Loucy (cell line): Measurements from ENCODE around the gene CAMTA1.

ENCODE experiments used
- H2AFZ ChIP-seq: fragments of 200-600 bp; sonication (generic); 2 replicates; pipeline ENCODE4 v1.6.0; 2016; ENCODE audit warnings: antibody characterized with exemption, mild to moderate bottlenecking, low read length, moderate library complexity
- H3F3A ChIP-seq: fragments of 200-600 bp; 2 replicates; pipeline ENCODE4 v1.6.0; 2016; ENCODE audit warnings: antibody characterized with exemption, low read depth, mild to moderate bottlenecking
- H3K27me3 ChIP-seq: fragments of 200-600 bp; sonication (generic); 2 replicates; pipeline ENCODE4 v1.6.1; 2014; ENCODE audit warnings: low read length, mild to moderate bottlenecking; ENCODE audit not compliant: insufficient read depth, poor library complexity, severe bottlenecking
- H3K36me3 ChIP-seq: fragments of 200-600 bp; sonication (generic); 2 replicates; pipeline ENCODE4 v1.6.1; 2016; ENCODE audit warnings: low read length; ENCODE audit not compliant: insufficient read depth
- H3K4me1 ChIP-seq: fragments of 200-600 bp; sonication (generic); 2 replicates; pipeline ENCODE4 v1.5.1; 2014; ENCODE audit warnings: low read length, mild to moderate bottlenecking; ENCODE audit not compliant: insufficient read depth, poor library complexity, severe bottlenecking
- H3K4me2 ChIP-seq: fragments of 200-600 bp; sonication (generic); 2 replicates; pipeline ENCODE4 v1.6.0; 2014; ENCODE audit warnings: antibody characterized with exemption, low read length, low read depth, mild to moderate bottlenecking; ENCODE audit not compliant: poor library complexity, severe bottlenecking
- H3K4me3 ChIP-seq: fragments of 200-600 bp; sonication (generic); 2 replicates; pipeline ENCODE4 v1.5.1; 2014; ENCODE audit warnings: low read length, mild to moderate bottlenecking, mixed read lengths; ENCODE audit not compliant: poor library complexity, severe bottlenecking
- H3K79me2 ChIP-seq: fragments of 200-600 bp; sonication (generic); 2 replicates; pipeline ENCODE4 v1.6.1; 2014; ENCODE audit warnings: low read length; ENCODE audit not compliant: insufficient read depth
- H3K9ac ChIP-seq: fragments of 200-600 bp; sonication (generic); 2 replicates; pipeline ENCODE4 v1.6.0; 2014; ENCODE audit warnings: mild to moderate bottlenecking, low read depth, low read length, moderate library complexity; ENCODE audit not compliant: poor library complexity, severe bottlenecking
- H3K9me2 ChIP-seq: fragments of 200-600 bp; sonication (generic); replicated peaks from 2 replicates; pipeline ENCODE4 v1.6.1; 2016; ENCODE audit warnings: low read depth, low read length, mixed read lengths
- H3K9me3 ChIP-seq: fragments of 200-600 bp; sonication (generic); 2 replicates; pipeline ENCODE4 v1.6.1; 2014; ENCODE audit warnings: mild to moderate bottlenecking, antibody characterized with exemption, low read length, low read depth; ENCODE audit not compliant: insufficient read depth
- H4K20me1 ChIP-seq: fragments of 200-600 bp; sonication (generic); 2 replicates; pipeline ENCODE4 v1.6.0; 2014; ENCODE audit warnings: antibody characterized with exemption, low read length, mild to moderate bottlenecking; ENCODE audit not compliant: insufficient read depth, poor library complexity, severe bottlenecking
- EZH2phosphoT487 ChIP-seq: fragments of 200-600 bp; IDR thresholded peaks from 2 replicates; pipeline ENCODE4 v1.6.1; 2018; ENCODE audit warnings: antibody characterized with exemption, mild to moderate bottlenecking, moderate library complexity, borderline replicate concordance
- TF ChIP-seq, protein P1 (sequence below): fragments of 200-600 bp; sonication (generic); conservative IDR thresholded peaks from 2 replicates; pipeline ENCODE4 v1.5.1; 2014; ENCODE audit warnings: mild to moderate bottlenecking, antibody characterized with exemption, low read length

The CAMTA1 gene

DNA sequence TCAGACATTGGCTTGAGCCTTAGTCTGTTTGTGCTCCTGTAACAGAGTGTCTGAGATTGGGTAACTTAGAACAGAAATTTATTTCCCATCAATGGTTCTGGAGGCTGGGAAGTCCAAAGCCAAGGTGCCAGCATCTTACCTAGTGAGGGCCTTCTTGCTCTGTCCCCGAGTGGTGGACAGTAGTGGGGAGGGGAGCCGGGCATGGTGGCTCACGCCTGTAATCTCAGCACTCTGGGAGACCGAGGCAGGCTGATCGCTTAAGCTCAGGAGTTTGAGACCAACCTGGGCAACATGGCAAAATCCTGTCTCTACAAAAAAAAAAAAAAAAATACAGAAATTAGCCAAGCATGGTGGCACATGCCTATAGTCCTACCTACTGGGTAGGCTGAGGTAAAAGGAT lies 649.3 kb downstream of the CAMTA1 start:
- Histone ChIP-seq H3K4me3 (no peak overlapping the region), H3K27me3 (no peaks in the 10 kb centered on the region), H3F3A (no peaks in the 10 kb centered on the region), H3K4me2 (no peak overlapping the region), H4K20me1 (no peaks in the 10 kb centered on the region), H3K36me3 (no peaks in the 10 kb centered on the region), H3K9me3 (peaks cover 2% of the 10 kb centered on the region; the same call in 1 of the 2 replicates), H3K9ac (no peak overlapping the region), H3K4me1 (no peaks in the 10 kb centered on the region), H2AFZ (no peak overlapping the region), H3K79me2 (no peaks in the 10 kb centered on the region), H3K9me2 (no peaks in the 10 kb centered on the region)
- TF ChIP-seq, protein P1, sequence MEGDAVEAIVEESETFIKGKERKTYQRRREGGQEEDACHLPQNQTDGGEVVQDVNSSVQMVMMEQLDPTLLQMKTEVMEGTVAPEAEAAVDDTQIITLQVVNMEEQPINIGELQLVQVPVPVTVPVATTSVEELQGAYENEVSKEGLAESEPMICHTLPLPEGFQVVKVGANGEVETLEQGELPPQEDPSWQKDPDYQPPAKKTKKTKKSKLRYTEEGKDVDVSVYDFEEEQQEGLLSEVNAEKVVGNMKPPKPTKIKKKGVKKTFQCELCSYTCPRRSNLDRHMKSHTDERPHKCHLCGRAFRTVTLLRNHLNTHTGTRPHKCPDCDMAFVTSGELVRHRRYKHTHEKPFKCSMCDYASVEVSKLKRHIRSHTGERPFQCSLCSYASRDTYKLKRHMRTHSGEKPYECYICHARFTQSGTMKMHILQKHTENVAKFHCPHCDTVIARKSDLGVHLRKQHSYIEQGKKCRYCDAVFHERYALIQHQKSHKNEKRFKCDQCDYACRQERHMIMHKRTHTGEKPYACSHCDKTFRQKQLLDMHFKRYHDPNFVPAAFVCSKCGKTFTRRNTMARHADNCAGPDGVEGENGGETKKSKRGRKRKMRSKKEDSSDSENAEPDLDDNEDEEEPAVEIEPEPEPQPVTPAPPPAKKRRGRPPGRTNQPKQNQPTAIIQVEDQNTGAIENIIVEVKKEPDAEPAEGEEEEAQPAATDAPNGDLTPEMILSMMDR, result no peak
- TF ChIP-seq EZH2phosphoT487, result no peak

DNA sequence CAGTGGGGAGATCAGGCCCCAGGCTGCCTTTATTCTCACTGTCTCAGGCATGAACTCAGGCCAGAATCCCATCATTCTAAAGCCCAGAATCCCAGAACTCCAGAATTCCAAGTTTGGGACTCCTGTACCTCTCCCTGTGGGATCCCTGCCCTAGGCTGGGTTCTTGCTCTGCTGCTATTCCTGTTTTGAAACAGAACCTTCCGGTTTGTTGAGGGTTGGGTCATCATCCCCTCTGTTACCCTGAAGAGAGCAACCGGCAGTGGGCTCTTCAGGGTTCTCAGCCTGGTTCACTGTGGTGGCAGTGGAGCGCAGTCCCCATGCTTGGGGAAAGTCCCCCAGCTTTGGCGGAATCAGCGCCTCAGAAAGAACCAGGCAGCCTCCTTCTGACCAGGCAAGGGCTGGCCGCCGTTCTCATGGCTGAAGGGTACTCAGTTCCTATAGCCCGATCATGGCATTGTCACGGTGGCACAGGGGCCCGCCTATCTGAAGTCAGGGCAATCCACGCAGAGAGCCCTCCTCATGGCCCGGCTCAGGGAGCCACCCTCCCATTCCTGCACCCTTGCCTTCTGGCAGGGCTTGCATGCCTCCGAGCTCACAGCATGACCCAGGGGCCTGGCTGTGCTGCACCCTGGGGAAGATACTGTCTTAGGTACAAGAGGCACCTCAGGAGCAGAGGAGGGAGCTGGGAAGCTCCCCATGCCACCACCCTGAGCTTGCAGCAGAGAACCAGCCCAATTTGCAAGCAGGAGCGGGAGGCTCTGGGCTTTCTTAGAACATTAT lies 650.2 kb downstream of the CAMTA1 start:
- Histone ChIP-seq H3K36me3 (no peaks in the 10 kb centered on the region), H3K27me3 (no peaks in the 10 kb centered on the region), H3K4me2 (no peak overlapping the region), H3K4me1 (no peaks in the 10 kb centered on the region), H2AFZ (no peak overlapping the region), H3K9ac (no peak overlapping the region), H4K20me1 (no peaks in the 10 kb centered on the region), H3F3A (no peaks in the 10 kb centered on the region), H3K79me2 (no peaks in the 10 kb centered on the region), H3K9me3 (peaks cover 2% of the 10 kb centered on the region; the same call in 1 of the 2 replicates), H3K4me3 (no peak overlapping the region), H3K9me2 (no peaks in the 10 kb centered on the region)
- no peak for TF ChIP-seq EZH2phosphoT487

DNA sequence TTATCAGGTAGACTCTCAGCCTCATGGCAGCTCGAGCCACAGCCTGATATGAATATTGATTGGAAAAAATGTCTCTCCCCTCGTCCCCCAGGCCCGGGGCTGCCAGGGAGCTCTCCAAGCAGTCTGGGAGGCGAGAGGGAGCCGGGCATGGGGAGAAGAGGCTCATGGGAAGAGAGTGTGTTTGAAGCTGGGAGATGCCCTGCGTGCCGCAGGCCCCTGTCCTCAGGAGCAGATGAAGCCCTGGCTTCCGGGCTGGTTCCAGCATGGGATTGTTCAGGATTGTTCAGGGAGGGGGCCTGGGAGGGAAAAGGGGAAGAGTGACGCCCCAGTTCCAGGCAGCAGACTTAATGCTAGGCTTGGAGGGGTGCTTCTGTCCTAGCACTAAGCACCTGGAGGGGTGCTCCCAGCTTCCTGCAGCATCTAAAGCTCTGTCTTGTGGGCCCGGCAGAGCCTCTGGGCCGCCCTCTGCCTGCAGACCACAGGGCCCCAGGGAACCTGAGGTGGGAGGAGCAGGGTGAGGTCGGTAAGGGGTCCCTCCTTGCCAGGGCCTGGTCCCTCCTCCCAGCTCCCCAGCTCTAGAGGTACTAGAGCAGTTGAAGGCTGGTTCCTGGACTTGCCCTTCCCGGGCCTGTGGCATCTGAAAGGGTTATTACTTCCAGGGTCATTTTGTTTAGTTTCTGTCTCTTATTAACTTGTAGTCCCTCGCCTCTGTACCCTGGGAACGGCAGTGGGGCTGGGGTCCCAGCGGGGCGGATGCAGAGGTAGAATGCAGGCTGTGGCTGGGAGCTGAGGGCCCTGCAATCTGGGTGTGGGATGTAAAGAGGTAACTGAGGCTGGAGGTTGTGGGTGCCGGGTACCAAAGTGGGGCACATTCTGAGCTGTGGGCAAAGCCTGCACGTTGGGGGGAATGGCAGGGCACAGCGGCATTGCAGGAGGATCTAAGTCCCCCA lies 651.1 kb downstream of the CAMTA1 start:
- Histone ChIP-seq H3K9me2 (no peaks in the 10 kb centered on the region), H3K79me2 (no peaks in the 10 kb centered on the region), H3K4me2 (no peak overlapping the region), H4K20me1 (no peaks in the 10 kb centered on the region), H3K9me3 (peaks cover 5% of the 10 kb centered on the region; the same call in 1 of the 2 replicates), H3K36me3 (no peaks in the 10 kb centered on the region), H3K4me3 (no peak overlapping the region), H2AFZ (no peak overlapping the region), H3K4me1 (no peaks in the 10 kb centered on the region), H3F3A (no peaks in the 10 kb centered on the region), H3K27me3 (no peaks in the 10 kb centered on the region), H3K9ac (no peak overlapping the region)
- no peak for TF ChIP-seq EZH2phosphoT487
- TF ChIP-seq, protein P1, result no peak
